Measurements from ENCODE around the gene CAMTA1. TPM values are rescaled to one million over a fixed set of nuclear protein-coding genes. Genes with fewer than 3 reads are reported as not detected.

CAMTA1 gene
- total RNA-seq, 1 donor from 2014 or later, result 109 TPM

DNA sequence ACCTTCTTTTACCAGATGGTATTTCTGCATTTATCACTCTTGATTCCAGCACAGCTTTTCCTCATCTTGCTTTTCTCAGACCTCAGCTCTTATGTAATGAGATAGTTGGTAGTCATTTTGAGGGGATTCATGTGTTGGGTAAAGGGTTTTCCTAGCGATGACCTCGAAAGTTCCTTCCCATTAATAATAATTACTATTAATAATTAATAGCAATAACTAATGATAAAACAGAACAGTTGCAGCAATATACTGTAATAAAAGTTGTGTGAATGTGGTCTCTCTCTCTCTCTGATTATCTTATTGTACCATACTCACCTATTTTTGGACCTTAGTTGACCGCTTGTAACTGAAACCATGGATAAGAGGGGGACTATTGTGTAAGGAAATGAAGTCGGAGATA is 14.2 kb downstream of the CAMTA1 start:
- no peaks in the 10 kb centered on the region for H3K36me3 Mint-ChIP-seq (ENCODE audit: low read depth)
- H3K27ac Mint-ChIP-seq (ENCODE audit: unreplicated experiment), result no peak overlapping the region
- no peak for DNase-seq (ENCODE audit: low read depth, low spot score)
- TF ChIP-seq, protein P1, sequence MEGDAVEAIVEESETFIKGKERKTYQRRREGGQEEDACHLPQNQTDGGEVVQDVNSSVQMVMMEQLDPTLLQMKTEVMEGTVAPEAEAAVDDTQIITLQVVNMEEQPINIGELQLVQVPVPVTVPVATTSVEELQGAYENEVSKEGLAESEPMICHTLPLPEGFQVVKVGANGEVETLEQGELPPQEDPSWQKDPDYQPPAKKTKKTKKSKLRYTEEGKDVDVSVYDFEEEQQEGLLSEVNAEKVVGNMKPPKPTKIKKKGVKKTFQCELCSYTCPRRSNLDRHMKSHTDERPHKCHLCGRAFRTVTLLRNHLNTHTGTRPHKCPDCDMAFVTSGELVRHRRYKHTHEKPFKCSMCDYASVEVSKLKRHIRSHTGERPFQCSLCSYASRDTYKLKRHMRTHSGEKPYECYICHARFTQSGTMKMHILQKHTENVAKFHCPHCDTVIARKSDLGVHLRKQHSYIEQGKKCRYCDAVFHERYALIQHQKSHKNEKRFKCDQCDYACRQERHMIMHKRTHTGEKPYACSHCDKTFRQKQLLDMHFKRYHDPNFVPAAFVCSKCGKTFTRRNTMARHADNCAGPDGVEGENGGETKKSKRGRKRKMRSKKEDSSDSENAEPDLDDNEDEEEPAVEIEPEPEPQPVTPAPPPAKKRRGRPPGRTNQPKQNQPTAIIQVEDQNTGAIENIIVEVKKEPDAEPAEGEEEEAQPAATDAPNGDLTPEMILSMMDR (conservative IDR thresholded peaks at IDR 0.05), result no peak
- H3K27me3 Mint-ChIP-seq (ENCODE audit: low read depth), result no peaks in the 10 kb centered on the region
- peaks cover 18% of the 10 kb centered on the region for H3K4me1 Mint-ChIP-seq
- H3K9me3 Mint-ChIP-seq, result no peaks in the 10 kb centered on the region
- H3K4me3 Mint-ChIP-seq, result no peak overlapping the region

DNA sequence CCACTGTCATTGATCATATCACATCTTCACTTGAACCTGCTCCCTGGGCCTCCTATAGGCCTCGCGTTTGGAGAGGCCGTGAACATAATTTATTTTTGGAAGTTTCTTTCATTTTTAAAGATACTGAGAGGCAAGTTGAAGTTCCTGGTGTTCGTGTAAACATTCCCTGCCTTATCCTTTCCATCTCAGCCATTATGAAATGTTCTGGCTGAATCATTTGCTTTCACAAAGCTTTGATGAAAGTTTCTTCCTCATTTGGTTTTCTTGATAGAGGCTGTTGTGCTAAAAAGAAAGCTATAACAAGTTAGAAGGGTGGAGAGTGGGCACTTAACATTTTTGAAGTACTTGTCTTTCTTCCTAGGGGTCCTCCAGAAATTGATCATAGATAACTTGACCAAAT is 15.5 kb downstream of the CAMTA1 start:
- peaks cover 16% of the 10 kb centered on the region for H3K4me1 Mint-ChIP-seq
- H3K27me3 Mint-ChIP-seq (ENCODE audit: low read depth), result no peaks in the 10 kb centered on the region
- H3K36me3 Mint-ChIP-seq (ENCODE audit: low read depth), result no peaks in the 10 kb centered on the region
- DNase-seq (ENCODE audit: low read depth, low spot score), result no peak
- H3K4me3 Mint-ChIP-seq, result no peak overlapping the region
- H3K9me3 Mint-ChIP-seq, result no peaks in the 10 kb centered on the region
- TF ChIP-seq, protein P1 (conservative IDR thresholded peaks at IDR 0.05), result no peak
- H3K27ac Mint-ChIP-seq (ENCODE audit: unreplicated experiment), result peak overlapping the region; percentile 62

DNA sequence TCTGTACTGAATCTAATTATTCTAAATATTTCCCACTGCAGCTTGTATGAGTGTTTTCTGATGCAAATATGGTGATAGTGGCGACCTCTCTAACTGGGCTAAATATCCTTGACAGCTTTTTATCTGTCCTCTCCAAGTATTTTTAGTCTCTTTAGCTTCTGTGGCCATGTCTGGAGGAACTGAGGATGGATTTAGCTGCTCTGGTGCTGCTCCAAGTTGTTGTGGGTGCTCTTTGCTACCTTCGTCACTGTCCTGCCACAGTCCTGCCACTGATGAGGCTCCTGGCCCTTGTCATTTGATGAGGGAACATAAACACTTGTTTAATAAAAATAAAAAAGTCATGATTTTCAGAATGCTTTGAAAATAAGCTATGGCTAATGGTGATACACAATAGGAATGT is 15.9 kb downstream of the CAMTA1 start:
- H3K9me3 Mint-ChIP-seq, result no peaks in the 10 kb centered on the region
- H3K27me3 Mint-ChIP-seq (ENCODE audit: low read depth), result no peaks in the 10 kb centered on the region
- no peaks in the 10 kb centered on the region for H3K36me3 Mint-ChIP-seq (ENCODE audit: low read depth)
- H3K27ac Mint-ChIP-seq (ENCODE audit: unreplicated experiment), result peak overlapping the region; percentile 35
- TF ChIP-seq, protein P1 (conservative IDR thresholded peaks at IDR 0.05), result no peak
- DNase-seq (ENCODE audit: low read depth, low spot score), result no peak
- no peak overlapping the region for H3K4me3 Mint-ChIP-seq
- peaks cover 17% of the 10 kb centered on the region for H3K4me1 Mint-ChIP-seq

- Mint-ChIP-seq H3K27ac (ENCODE audit: unreplicated experiment) (no peak overlapping the region), H3K4me1 (peaks cover 17% of the 10 kb centered on the region), H3K27me3 (ENCODE audit: low read depth) (no peaks in the 10 kb centered on the region), H3K36me3 (ENCODE audit: low read depth) (no peaks in the 10 kb centered on the region), H3K9me3 (no peaks in the 10 kb centered on the region), H3K4me3 (no peak overlapping the region)
- no peak for DNase-seq (ENCODE audit: low read depth, low spot score)
- TF ChIP-seq, protein P1 (conservative IDR thresholded peaks at IDR 0.05), result no peak
Measured at GRCh38 chr1:6801966-6802365, 16.7 kb downstream of the CAMTA1 start.

- H3K27me3 Mint-ChIP-seq (ENCODE audit: low read depth), result no peaks in the 10 kb centered on the region
- no peak overlapping the region for H3K4me3 Mint-ChIP-seq
- peaks cover 17% of the 10 kb centered on the region for H3K4me1 Mint-ChIP-seq
- TF ChIP-seq, protein P1 (conservative IDR thresholded peaks at IDR 0.05), result no peak
- DNase-seq (ENCODE audit: low read depth, low spot score), result no peak
- no peaks in the 10 kb centered on the region for H3K36me3 Mint-ChIP-seq (ENCODE audit: low read depth)
- H3K27ac Mint-ChIP-seq (ENCODE audit: unreplicated experiment), result peak overlapping the region; percentile 31
- H3K9me3 Mint-ChIP-seq, result no peaks in the 10 kb centered on the region
Measured at GRCh38 chr1:6802454-6802853, 17.2 kb downstream of the CAMTA1 start.

DNA sequence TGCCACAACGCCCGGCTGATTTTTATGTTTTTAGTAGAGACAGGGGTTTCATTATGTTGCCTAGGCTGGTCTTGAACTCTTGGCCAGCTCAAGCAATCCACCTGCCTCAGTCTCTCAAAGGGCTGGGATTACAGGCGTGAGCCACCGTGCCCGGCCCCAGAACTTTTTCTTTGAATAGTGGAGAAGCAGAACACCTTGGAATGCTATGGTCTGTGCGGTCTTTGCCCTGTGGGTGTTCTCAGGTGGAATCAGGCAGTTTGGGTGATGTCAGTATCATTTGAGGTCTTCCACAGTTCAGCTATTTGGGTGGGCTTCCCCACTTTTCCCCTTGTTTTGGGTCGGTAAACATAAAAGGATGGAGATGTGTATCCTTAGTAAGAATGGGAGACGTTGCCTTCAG is 17.6 kb downstream of the CAMTA1 start:
- Mint-ChIP-seq H3K36me3 (ENCODE audit: low read depth) (no peaks in the 10 kb centered on the region), H3K27ac (ENCODE audit: unreplicated experiment) (no peak overlapping the region), H3K9me3 (no peaks in the 10 kb centered on the region), H3K4me1 (peaks cover 17% of the 10 kb centered on the region), H3K4me3 (no peak overlapping the region), H3K27me3 (ENCODE audit: low read depth) (no peaks in the 10 kb centered on the region)
- DNase-seq (ENCODE audit: low read depth, low spot score), result no peak
- TF ChIP-seq, protein P1 (conservative IDR thresholded peaks at IDR 0.05), result no peak

All from neural crest cell (in vitro differentiated cells).